Ascending aorta (tissue), 2 donors: Measurements from ENCODE around the gene SPRR2A. TPM values are rescaled to one million over a fixed set of nuclear protein-coding genes. Genes with fewer than 3 reads are reported as not detected.

Source experiments
- DNase-seq, 2 donors: peaks; one replicate each; pipeline ENCODE4 v3.0.0-alpha.2; 2019; ENCODE audit warnings: low spot score in 2 of 2
- H3K27ac ChIP-seq, 2 donors: fragments of 200-600 bp; sonication (generic); one replicate each; pipeline ENCODE4 v1.5.1; 2016 to 2017; ENCODE audit warnings: mild to moderate bottlenecking in 1 of 2
- H3K27me3 ChIP-seq: fragments of 200-600 bp; sonication (generic); one replicate; pipeline ENCODE4 v1.5.1; 2017
- H3K36me3 ChIP-seq, 2 donors: fragments of 200-600 bp; sonication (generic); one replicate each; pipeline ENCODE4 v1.5.1; 2016
- H3K4me1 ChIP-seq, 2 donors: fragments of 200-600 bp; sonication (generic); one replicate each; pipeline ENCODE4 v1.5.1; 2016 to 2017; ENCODE audit warnings: mild to moderate bottlenecking in 1 of 2
- H3K4me3 ChIP-seq, 2 donors: fragments of 200-600 bp; sonication (generic); one replicate each; pipeline ENCODE4 v1.5.1; 2016 to 2017; ENCODE audit warnings: mild to moderate bottlenecking in 1 of 2
- H3K9me3 ChIP-seq, 2 donors: fragments of 200-600 bp; sonication (generic); one replicate each; pipeline ENCODE4 v1.5.1; 2016
- CTCF ChIP-seq, 3 experiments: fragments of 200-600 bp in 2 of 3; fragments of 450-650 bp in 1 of 3; sonication (generic) in 2 of 3; IDR thresholded peaks; one replicate each; pipeline ENCODE4 v1.5.1; 2016 to 2019; ENCODE audit warnings: antibody characterized with exemption in 3 of 3, mild to moderate bottlenecking in 1 of 3, moderate library complexity in 1 of 3
- intact Hi-C: fragments of 100-400 bp; cut with DNase I; formaldehyde crosslinking; loops from one replicate; pipeline ENCODE4 v1.15.1; 2023
- total RNA-seq: library from RNA; depleted of rRNA; stranded (reverse); fragments of >200 nt; gene quantifications from one replicate; pipeline ENCODE4 v1.1.0, GENCODE V29; 2016

Gene SPRR2A
- total RNA-seq, 1 donor from 2014 or later: not detected

- Histone ChIP-seq H3K4me3 (no peak overlapping the region), H3K27me3 (no peaks in the 10 kb centered on the region), H3K4me1 (no peaks in the 10 kb centered on the region), H3K36me3 (no peaks in the 10 kb centered on the region), H3K27ac (no peak overlapping the region), H3K9me3 (no peaks in the 10 kb centered on the region)
- no peak for TF ChIP-seq CTCF (IDR thresholded peaks at IDR 0.05)
- intact Hi-C loops: no loop called here
- no peak for DNase-seq
These were observed 24.4 kb upstream of the SPRR2A start for GRCh38 chr1:153081736-153082135.

- Histone ChIP-seq H3K4me1 (no peaks in the 10 kb centered on the region), H3K9me3 (no peaks in the 10 kb centered on the region), H3K27me3 (no peaks in the 10 kb centered on the region), H3K36me3 (no peaks in the 10 kb centered on the region), H3K27ac (no peak overlapping the region), H3K4me3 (no peak overlapping the region)
- no peak for DNase-seq
- intact Hi-C loops: no loop called here
- TF ChIP-seq CTCF (IDR thresholded peaks at IDR 0.05): no peak
These were observed 15.8 kb upstream of the SPRR2A start for GRCh38 chr1:153072806-153073726.

- H3K4me3 ChIP-seq: no peak within 1 kb of the TSS
- no peaks in the 10 kb centered on the region for H3K4me1 ChIP-seq
- intact Hi-C loops: no loop called here
- H3K36me3 ChIP-seq: no peaks in the 10 kb centered on the region
- no peak within 1 kb of the TSS for H3K27ac ChIP-seq
- TF ChIP-seq CTCF (IDR thresholded peaks at IDR 0.05): no peak
- no peak for DNase-seq
- no peaks in the 10 kb centered on the region for H3K27me3 ChIP-seq
- H3K9me3 ChIP-seq: no peaks in the 10 kb centered on the region
These were observed 14.2 kb upstream of the SPRR2A start, which contains the start of gene SPRR2B for GRCh38 chr1:153071511-153071910. TSS of gene SPRR2B (minus strand) at chr1:153071611. CDS start at chr1:153070839, 772 bp downstream.

DNA sequence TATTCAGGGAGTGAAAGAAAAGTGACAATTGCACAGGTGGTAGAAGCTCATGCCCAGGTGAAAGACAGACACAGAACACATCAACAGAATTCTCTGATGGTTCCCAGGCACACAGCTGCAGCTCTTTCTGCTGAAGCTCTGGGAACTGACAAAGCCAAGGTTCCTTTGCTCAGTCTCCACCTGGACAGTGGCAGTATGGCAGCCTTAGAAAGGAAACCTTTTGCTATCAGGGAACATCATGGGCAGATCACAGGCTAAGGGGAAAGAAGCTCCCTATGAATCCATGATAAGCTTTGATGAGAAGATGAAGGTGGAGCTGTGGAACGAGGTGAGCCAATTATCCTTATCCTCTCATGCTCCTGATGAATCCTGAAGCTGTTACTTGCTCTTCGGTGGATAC, 12.9 kb upstream of the SPRR2A start:
- no peaks in the 10 kb centered on the region for H3K27me3 ChIP-seq
- no peaks in the 10 kb centered on the region for H3K9me3 ChIP-seq
- H3K4me3 ChIP-seq: no peak overlapping the region
- no peak overlapping the region for H3K27ac ChIP-seq
- H3K4me1 ChIP-seq: no peaks in the 10 kb centered on the region
- no peak for TF ChIP-seq CTCF (IDR thresholded peaks at IDR 0.05)
- intact Hi-C loops: no loop called here
- DNase-seq: no peak
- no peaks in the 10 kb centered on the region for H3K36me3 ChIP-seq

DNA sequence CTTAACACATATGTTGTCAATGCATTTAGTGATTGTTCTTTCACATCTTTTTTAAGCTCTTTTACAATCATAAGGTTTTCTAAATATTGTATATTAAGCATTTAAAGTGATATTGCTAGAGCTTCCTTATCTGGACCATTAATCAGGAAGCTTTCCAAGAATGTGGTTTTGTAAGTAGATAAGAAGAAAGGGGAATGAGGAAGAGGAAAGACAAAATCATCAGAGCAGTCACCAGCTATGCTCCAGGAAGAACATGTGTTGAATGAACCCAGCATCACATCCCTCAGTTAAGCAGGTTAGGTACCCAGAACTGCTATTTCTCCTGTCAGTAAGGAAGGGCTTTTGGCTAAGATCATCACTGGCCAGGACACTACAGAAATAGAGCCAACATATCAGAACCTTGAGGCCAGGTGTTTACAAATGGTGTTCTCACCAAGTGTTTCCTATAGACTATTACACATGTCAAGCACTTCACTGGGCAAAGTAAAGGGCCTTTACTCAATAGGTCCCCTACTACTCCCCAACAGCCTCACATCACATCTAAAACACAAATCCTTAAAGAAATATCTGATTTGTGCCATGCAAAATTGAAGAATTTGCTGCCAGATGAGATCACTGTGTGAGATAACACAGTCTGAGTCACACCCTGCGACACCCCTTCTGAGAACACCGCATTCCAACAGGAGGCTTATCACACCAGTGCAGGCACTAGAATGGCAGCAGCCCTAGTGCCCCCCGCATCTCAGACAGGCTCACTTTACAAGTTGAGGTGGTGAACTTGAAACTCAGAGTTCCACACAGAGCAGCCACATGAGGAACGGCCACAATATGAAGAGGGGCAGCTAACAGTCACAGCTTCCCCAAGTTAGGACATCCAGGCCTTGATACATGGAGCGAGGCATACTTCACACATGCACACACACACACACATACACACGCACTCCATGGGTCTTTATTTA, 1.8 kb upstream of the SPRR2A start:
- intact Hi-C loops: no loop called here
- TF ChIP-seq CTCF (IDR thresholded peaks at IDR 0.05): no peak
- no peak overlapping the region for H3K27ac ChIP-seq

More for the DNA sequence above, 1.8 kb upstream of the SPRR2A start:
- Histone ChIP-seq H3K36me3 (no peaks in the 10 kb centered on the region), H3K4me1 (no peaks in the 10 kb centered on the region), H3K27me3 (no peaks in the 10 kb centered on the region), H3K9me3 (no peaks in the 10 kb centered on the region), H3K4me3 (no peak overlapping the region)
- DNase-seq: no peak
